GM21526 (cell line): ENCODE measurements around the gene IFI35.
"Not testable (repeated sequence)": the region's sequence is repeated elsewhere in the genome, so short reads cannot be mapped to it uniquely, and the experiment has no call there.

Source experiments
- ATAC-seq: cut with Tn5 transposase; IDR thresholded peaks from one replicate; pipeline ENCODE4 v1.9.1; 2021; ENCODE audit warnings: moderate library complexity; ENCODE audit not compliant: unreplicated experiment, low FRiP score

The IFI35 gene

DNA sequence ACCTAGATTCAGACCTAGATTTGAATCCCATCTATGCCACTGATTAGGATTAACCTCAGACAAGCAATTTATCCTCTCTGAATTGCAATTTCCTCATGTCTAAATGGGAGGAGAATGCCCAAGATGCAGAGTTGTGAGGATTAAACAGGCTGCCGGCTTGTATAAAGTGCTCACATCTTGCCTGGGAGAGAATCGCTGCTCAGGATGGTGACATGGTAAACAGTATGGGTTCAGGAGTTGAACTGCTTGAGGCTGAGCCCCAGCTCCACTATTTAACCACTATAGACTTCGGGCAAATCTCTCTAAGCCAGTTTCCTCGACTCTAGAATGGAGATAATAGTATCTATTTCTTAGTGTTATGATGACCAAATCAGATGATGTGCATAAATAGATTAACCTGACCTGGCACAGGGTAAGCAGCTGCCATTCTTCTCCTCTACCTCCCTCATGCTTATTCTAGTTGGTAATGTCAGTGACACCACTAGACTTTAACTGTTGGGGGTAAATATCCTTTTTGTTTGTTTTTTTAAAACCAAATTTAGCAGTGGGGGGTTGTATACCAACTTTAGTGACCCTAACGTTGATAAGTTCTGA is 9.1 kb upstream of the IFI35 start:
- ATAC-seq, result no peak

DNA sequence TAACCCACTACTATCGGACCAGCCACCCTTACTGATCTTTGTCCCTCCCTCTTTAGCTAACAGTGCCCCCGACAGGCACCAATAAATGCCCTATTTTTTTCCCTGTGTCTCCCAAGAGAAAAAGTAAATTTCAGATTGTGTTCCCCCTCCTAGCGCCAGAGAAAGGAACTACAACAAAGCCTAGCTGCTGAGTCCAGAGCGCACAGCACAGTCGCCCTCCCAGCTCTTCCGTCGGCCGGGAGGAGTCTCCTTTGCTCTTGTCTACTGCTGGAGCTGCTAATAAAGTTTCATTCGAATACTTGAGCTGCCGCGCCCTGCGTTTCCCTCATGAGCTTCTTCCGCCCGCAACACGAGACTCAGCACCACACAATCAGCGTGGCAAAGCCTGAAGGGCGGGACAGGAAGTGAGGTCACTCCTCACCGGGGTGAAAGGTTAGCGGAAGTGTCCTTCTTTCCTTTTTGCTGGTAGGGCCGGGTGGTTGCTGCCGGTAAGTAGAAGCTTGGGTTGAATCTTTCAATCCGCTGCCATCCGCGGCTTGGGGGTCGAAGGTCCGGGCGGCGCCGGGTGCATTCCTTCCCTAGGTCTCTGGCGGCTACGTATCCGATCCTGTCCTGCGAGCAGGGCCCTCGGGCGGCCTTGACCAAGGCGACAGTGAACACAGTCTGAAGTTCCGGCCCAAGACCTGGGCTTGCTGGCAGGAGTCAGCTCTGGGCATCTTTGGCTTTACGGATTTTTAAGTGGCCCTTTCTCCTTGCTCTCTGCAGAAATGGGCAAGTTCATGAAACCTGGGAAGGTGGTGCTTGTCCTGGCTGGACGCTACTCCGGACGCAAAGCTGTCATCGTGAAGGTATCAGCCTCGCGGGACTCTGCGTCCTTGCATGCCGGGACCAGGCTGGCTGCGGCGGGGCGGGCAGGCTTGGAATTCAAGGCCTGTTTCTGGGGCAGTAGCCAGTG is 8.3 kb upstream of the IFI35 start, which contains the start of gene RPL27:
RPL27 (plus strand) TSS at position 436 of the 955 bp plus-strand sequence; CDS start at position 768, 332 bp downstream.
- ATAC-seq, result peak; percentile 81

DNA sequence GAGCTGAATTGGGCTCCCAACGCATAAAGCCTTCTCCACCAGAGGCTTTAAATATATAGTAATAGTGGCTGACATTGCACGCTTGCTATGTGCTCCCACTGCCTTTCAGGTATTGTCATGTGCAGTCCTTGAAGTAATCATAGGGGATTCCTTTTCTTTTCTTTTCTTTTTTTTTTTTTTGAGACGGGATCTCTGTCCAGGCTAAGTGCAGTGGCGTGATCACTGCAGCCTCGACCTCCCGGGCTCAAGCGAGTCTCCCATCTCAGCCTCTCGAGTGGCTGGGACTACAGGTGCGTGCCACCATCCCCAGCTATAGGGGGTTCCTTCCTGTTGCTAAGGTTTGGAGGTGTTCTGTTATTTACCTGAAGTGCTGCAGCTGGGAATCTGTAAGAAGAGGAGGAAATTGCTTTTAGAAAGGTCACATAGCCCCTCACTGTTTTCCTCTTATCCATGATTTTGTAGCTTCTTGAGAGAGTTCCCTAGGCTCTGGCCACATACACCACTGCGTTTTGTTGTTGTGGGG is 7.5 kb upstream of the IFI35 start:
- no peak for ATAC-seq

DNA sequence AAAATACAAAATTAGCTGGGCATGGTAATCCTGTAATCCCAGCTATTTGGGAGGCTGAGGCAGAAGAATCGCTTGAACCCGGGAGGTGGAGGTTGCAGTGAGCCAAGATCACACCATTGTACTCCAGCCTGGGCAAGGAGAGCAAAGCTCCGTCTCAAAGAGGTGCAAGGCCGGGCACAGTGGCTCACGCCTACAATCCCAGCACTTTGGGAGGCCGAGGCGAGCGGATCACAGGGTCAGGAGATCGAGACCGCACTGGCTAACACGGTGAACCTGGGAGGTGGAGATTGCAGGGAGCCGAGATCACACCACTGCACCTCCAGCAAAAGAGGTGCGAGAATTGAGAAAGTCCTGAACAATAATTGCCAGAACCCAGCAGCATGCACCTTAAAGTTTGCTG is 5.7 kb upstream of the IFI35 start:
- ATAC-seq, result not testable (repeated sequence)

DNA sequence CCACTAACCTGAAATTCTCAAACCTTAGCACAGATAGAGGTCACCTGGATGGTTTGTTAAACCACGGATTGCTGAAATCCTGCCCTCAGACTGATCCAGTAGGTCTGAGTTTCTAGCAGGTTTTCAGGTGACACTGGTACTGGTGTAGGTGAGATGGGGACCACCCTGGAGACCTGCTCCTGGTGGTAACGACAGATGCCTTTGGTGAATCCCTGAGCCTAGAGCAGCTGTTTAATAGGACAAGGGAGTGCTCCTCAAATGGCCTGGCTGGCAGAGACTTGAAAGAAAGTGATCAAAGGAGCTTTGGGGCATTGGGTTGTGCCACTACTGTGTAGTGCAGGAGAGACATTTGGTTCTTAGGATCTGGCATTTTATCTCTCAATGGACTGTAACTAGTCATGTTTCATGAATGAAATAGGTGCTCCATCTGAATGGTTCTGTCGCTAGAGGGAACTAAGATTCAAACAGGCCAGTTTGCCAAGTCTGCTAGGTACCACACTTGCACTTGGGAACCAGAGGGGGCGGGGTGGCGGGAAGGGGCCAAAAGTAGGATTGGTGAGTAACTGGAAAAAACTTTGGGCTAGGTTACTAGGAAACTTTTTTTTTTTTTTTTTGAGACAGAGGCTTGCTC is 2.9 kb upstream of the IFI35 start:
- ATAC-seq, result no peak

- no peak for ATAC-seq
These were observed 4.2 kb downstream of the IFI35 start for GRCh38 chr17:43010667-43011308.

DNA sequence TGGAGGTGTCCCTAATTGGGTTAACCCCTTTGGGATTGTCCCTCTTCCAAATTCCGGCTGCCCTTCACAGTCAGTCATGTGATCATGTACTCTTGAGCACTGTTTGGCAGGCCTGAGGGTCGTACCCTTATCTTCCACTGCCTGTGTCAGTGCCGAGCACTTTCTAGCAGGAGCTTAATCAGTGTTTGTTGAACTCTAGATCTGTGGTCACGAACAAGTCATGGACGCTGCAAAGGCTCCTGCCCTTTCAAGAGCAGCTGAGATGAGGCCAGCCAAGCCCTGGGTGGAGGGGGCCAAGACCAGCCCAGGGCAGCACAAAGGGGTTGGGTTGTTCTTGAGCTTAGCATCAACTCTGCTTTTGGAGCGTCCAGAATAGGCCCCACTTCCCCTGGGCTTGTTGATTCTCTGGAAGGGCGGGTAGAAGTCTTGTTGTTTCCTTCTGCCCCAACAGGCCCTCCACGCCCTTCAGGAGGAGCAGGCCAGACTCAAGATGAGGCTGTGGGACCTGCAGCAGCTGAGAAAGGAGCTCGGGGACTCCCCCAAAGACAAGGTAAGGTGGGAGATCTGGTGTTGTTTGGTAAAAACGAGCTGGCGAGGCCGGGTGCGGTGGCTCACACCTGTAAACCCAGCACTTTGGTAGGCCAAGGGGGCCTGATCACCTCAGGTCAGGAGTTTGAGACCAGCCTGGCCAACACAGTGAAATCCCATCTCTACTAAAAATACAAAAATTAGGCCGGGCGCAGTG is 5.3 kb downstream of the IFI35 start:
- no peak for ATAC-seq

DNA sequence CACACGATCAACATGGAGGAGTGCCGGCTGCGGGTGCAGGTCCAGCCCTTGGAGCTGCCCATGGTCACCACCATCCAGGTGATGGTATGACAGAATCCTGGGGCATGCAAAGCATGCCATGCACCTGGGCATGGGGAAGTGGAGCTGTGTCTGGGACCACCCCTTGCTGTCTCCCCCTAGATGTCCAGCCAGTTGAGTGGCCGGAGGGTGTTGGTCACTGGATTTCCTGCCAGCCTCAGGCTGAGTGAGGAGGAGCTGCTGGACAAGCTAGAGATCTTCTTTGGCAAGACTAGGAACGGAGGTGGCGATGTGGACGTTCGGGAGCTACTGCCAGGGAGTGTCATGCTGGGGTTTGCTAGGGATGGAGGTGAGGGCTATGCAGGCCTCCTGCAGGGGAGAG is 6.7 kb downstream of the IFI35 start:
- ATAC-seq, result no peak

GRCh38 chr17:43014020-43014648 is 7.5 kb downstream of the IFI35 start:
- ATAC-seq, result no peak

GRCh38 chr17:43014649-43015542 is 8.3 kb downstream of the IFI35 start:
- ATAC-seq, result no peak

DNA sequence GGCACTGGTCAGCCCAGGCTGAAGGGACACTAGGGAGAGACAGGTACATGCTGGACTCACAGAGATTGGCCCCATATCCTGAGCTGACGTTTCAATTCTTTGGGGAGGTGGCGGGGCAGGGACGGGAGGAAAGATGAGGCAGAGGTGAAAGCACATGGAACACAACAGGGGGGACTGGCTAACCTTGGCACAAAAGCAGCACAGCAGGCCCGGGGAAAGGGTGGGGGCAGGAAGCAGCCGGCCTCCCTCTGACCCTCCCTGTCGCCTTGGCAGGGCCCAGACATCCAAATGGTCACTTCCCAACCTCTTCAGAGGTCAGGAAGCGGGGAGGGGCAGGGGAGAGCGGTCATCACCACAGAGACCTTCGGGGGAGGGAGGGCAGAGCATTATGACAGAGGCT is 9.0 kb downstream of the IFI35 start:
- no peak for ATAC-seq

- ATAC-seq, result no peak
These were observed 9.6 kb downstream of the IFI35 start for GRCh38 chr17:43016216-43016615.

DNA sequence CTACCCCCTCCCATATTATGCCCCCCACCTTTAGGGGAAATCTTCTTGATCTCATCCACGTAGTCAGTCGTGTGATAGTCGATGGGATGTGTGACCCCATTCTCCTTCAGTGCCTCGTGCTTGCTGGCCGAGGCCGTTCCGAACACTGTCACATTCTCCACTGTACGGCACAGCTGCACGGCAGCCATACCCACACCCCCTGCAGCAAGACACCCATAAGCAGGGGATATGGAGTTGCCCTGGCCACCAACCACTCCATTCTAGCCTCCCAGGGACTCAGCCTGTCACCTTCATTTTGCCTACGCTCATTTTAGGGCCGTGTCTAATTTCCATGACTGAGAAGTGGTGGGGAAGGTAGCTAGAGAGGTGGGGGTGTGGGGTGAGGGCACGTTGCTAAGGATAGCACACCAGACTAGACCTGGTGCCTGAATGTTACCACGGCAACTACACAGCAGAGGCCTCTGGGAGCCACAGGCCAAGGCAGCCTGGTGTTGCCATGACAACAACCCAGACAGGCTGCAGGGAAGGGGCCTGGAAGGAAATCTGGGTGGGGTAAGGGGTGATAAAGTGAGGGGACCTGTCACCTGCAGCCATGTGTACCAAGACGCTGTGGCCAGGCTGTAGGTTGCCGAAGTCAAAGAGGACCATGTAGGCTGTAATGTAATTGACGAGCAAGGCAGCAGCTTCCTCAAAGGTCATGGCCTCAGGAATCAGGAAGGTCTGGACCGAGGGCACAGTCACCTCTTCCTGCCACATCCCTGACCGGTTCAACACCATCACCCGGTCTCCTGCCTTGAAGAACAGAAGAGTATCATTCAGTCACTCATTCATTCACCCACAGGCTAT is 11.6 kb downstream of the IFI35 start:
- ATAC-seq, result no peak

DNA sequence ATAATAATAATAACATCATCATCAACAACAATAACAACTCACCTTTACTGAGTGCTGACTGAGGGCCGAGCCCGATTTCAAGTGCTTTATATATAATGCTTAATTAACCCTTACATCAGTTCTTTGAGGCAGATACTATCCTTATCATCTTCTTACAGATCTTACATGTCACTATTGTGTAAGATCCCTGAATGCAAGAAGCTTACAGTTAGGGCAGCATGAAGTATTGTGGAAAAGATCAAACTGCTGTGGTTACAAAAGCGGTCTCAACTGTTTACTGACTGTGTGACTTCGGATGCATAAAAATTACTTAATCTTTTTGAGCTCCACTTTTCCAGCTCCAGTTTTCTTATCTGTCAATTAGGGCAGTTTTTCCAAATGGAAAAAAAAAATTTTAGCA is 12.3 kb downstream of the IFI35 start:
- no peak for ATAC-seq

DNA sequence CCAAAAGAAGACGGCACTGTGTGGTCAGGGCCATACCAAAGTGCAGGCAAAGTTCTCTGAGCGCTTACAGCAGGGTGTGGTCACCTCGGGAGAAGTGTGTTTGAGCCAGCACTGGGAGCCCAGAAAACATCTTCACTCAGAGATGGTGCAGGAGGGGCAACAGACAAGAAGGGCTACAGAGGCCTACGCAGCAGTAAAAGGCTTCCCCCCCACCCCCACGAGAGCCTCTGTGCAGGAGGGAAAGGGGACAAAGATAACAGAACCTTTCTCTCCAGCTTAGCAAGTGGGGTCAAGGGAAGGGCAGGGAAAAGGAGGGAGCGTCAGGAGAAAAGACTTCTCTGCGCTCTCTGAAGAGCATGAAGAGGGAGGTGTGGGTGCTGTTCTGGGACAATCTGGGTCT is 12.8 kb downstream of the IFI35 start:
- ATAC-seq, result no peak

- ATAC-seq, result no peak
These were observed 13.5 kb downstream of the IFI35 start for GRCh38 chr17:43020030-43020621.
